ENCODE results near the gene KDM2B.

GRCh38 chr12:121390856-121391255, 190.0 kb downstream of the KDM2B start:
- TF ChIP-seq, protein P1, sequence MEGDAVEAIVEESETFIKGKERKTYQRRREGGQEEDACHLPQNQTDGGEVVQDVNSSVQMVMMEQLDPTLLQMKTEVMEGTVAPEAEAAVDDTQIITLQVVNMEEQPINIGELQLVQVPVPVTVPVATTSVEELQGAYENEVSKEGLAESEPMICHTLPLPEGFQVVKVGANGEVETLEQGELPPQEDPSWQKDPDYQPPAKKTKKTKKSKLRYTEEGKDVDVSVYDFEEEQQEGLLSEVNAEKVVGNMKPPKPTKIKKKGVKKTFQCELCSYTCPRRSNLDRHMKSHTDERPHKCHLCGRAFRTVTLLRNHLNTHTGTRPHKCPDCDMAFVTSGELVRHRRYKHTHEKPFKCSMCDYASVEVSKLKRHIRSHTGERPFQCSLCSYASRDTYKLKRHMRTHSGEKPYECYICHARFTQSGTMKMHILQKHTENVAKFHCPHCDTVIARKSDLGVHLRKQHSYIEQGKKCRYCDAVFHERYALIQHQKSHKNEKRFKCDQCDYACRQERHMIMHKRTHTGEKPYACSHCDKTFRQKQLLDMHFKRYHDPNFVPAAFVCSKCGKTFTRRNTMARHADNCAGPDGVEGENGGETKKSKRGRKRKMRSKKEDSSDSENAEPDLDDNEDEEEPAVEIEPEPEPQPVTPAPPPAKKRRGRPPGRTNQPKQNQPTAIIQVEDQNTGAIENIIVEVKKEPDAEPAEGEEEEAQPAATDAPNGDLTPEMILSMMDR (IDR thresholded peaks at IDR 0.05), result no peak
- no peak for TF ChIP-seq POLR2A (IDR thresholded peaks at IDR 0.05)
